Left renal cortex interstitium (tissue), 4 donors: ENCODE data around the gene TAF12. TPM values are rescaled to one million over a fixed set of nuclear protein-coding genes. Genes with fewer than 3 reads are reported as not detected.
"Not testable (repeated sequence)": the region's sequence is repeated elsewhere in the genome, so short reads cannot be mapped to it uniquely, and the experiment has no call there.

Source experiments
- DNase-seq, 4 donors: peaks; one replicate each; pipeline ENCODE4 v3.0.0-alpha.2; 2013; ENCODE audit warnings: low read depth in 4 of 4, low spot score in 2 of 4, missing footprints in 1 of 4
- polyA plus RNA-seq, 4 donors: library from polyadenylated mRNA; unstranded; fragments of 120-200 nt; gene quantifications; one replicate each; pipeline ENCODE4 v1.2.1, GENCODE V29; 2013; ENCODE audit not compliant: insufficient read length in 4 of 4

The TAF12 gene
- polyA plus RNA-seq, 4 donors, result 28.9 to 32.5 (median 31.6) TPM

- DNase-seq, result no peak
Observed at GRCh38 chr1:28646040-28646439, 3.2 kb upstream of the TAF12 start.

GRCh38 chr1:28645406-28645805 lies 2.5 kb upstream of the TAF12 start:
- not testable (repeated sequence) for DNase-seq

GRCh38 chr1:28644494-28644893 lies 1.6 kb upstream of the TAF12 start:
- DNase-seq, result no peak

- no peak for DNase-seq
Observed at GRCh38 chr1:28642056-28642846, 616 bp downstream of the TAF12 start.

- no peak for DNase-seq
Observed at GRCh38 chr1:28640766-28641165, 2.1 kb downstream of the TAF12 start.

- DNase-seq, result no peak
Observed at GRCh38 chr1:28632560-28632959, 10.3 kb downstream of the TAF12 start.

GRCh38 chr1:28631713-28632112 lies 11.2 kb downstream of the TAF12 start:
- no peak for DNase-seq

GRCh38 chr1:28613175-28613574 lies 29.7 kb downstream of the TAF12 start:
- no peak for DNase-seq

GRCh38 chr1:28606771-28607170 lies 36.1 kb downstream of the TAF12 start:
- DNase-seq, result no peak

- no peak for DNase-seq
Observed at GRCh38 chr1:28604962-28605361, 37.9 kb downstream of the TAF12 start.

GRCh38 chr1:28604411-28604810 lies 38.5 kb downstream of the TAF12 start:
- no peak for DNase-seq

GRCh38 chr1:28602536-28603439 lies 40.1 kb downstream of the TAF12 start:
- peak in 2 of 4 donors; percentile 44 to 75 for DNase-seq

- DNase-seq, result no peak
Observed at GRCh38 chr1:28601696-28602095, 41.2 kb downstream of the TAF12 start.

GRCh38 chr1:28596276-28596675 lies 46.6 kb downstream of the TAF12 start:
- not testable (repeated sequence) for DNase-seq

GRCh38 chr1:28595412-28596191 lies 47.3 kb downstream of the TAF12 start:
- DNase-seq, result no peak

- DNase-seq, result not testable (repeated sequence)
Observed at GRCh38 chr1:28594686-28595411, 48.0 kb downstream of the TAF12 start.

GRCh38 chr1:28593988-28594356 lies 48.9 kb downstream of the TAF12 start:
- not testable (repeated sequence) for DNase-seq

- DNase-seq, result no peak
Observed at GRCh38 chr1:28592321-28593071, 50.4 kb downstream of the TAF12 start.

- DNase-seq, result no peak
Observed at GRCh38 chr1:28591708-28592320, 51.1 kb downstream of the TAF12 start, which contains the start of gene RAB42. Gene RAB42 (plus strand): TSS chr1:28592265. CDS start chr1:28592512, 247 bp downstream.
